A673 (cell line): ENCODE data around the gene EXOSC7.

Experiments
- CTCF ChIP-seq: fragments of 300-800, 200-600 bp; sonication (generic); conservative IDR thresholded peaks from 2 replicates; pipeline ENCODE4 v1.5.1; 2017; ENCODE audit warnings: low read depth, mild to moderate bottlenecking, antibody characterized with exemption, low read length, moderate library complexity, mixed read lengths
- EZH2 ChIP-seq: fragments of 200-600 bp; sonication (generic); IDR thresholded peaks from 2 replicates; pipeline ENCODE4 v1.6.1; 2017; ENCODE audit warnings: borderline replicate concordance, low read depth, mild to moderate bottlenecking, mixed read lengths, antibody characterized with exemption, low read length; ENCODE audit not compliant: poor library complexity, severe bottlenecking

- TF ChIP-seq CTCF (no peak), EZH2 (no peak)
Measured at GRCh38 chr3:44931791-44932190, 44.3 kb upstream of the EXOSC7 start.
